IMR-90 (cell line): Measurements from ENCODE around the gene SEMA3C. TPM values are rescaled to one million over a fixed set of nuclear protein-coding genes. Genes with fewer than 3 reads are reported as not detected.

Source experiments
- ATAC-seq: fragments of 200-7000 bp; cut with Tn5 transposase; 2 replicates; pipeline ENCODE4 v1.9.1; 2020; ENCODE audit warnings: low read depth, mild to moderate bottlenecking, moderate library complexity
- BruUV-seq: library from RNA; stranded (reverse); fragments of 400-500 nt; replicated peaks from 2 replicates; lab custom pipeline; 2021; lab: Mats Ljungman, UMichigan
- CTCF ChIA-PET: fragments of 300-600 bp; formaldehyde crosslinking; extraction: SDS; loops from one replicate; lab custom pipeline; 2021; ENCODE audit warnings: antibody characterized with exemption; lab: Yijun Ruan, JAX
- POLR2A ChIA-PET: fragments of 300-600 bp; sonication (Branson Sonifier 250); formaldehyde crosslinking; loops from one replicate; lab custom pipeline; 2022; ENCODE audit warnings: antibody characterized with exemption; ENCODE audit not compliant: unreplicated experiment; lab: Charles Lee
- DNase-seq: peaks from one replicate; pipeline ENCODE4 v3.0.0; 2013
- H2AFZ ChIP-seq: replicated peaks from 2 replicates; pipeline ENCODE3; 2013; ENCODE audit warnings: low read length, mild to moderate bottlenecking; ENCODE audit not compliant: poor library complexity
- H2AK5ac ChIP-seq: 2 replicates; pipeline ENCODE4 v1.6.1; 2013; ENCODE audit warnings: low read depth, low read length, inconsistent platforms
- H2AK9ac ChIP-seq: replicated peaks from 2 replicates; pipeline ENCODE3; 2013; ENCODE audit warnings: mild to moderate bottlenecking, low read depth, low read length, moderate library complexity; ENCODE audit not compliant: poor library complexity
- H2BK120ac ChIP-seq: 2 replicates; pipeline ENCODE4 v1.6.1; 2013; ENCODE audit warnings: low read depth, low read length, inconsistent platforms
- H2BK15ac ChIP-seq: 3 replicates; pipeline ENCODE4 v1.6.1; 2013; ENCODE audit warnings: low read depth, low read length, inconsistent platforms
- H2BK20ac ChIP-seq: 2 replicates; pipeline ENCODE4 v1.6.1; 2013; ENCODE audit warnings: low read depth, mild to moderate bottlenecking, inconsistent platforms, low read length, moderate library complexity
- H2BK5ac ChIP-seq: 2 replicates; pipeline ENCODE4 v1.6.1; 2013; ENCODE audit warnings: mild to moderate bottlenecking, low read depth, low read length, inconsistent platforms; ENCODE audit not compliant: poor library complexity, severe bottlenecking
- H3K14ac ChIP-seq: replicated peaks from 2 replicates; pipeline ENCODE4 v1.6.1; 2013; ENCODE audit warnings: low read depth, low read length, inconsistent platforms
- H3K18ac ChIP-seq: 2 replicates; pipeline ENCODE4 v1.6.1; 2013; ENCODE audit warnings: low read depth, low read length, control low read depth
- H3K23ac ChIP-seq: 2 replicates; pipeline ENCODE4 v1.6.1; 2013; ENCODE audit warnings: low read depth, low read length, inconsistent platforms
- H3K27ac ChIP-seq: 2 replicates; pipeline ENCODE4 v1.5.1; 2013; ENCODE audit warnings: mild to moderate bottlenecking, control low read depth, low read length; ENCODE audit not compliant: insufficient read depth
- H3K27me3 ChIP-seq: 2 replicates; pipeline ENCODE4 v1.6.1; 2013; ENCODE audit warnings: low read length; ENCODE audit not compliant: control insufficient read depth, insufficient read depth
- H3K36me3 ChIP-seq: 2 replicates; pipeline ENCODE4 v1.6.1; 2013; ENCODE audit warnings: low read length, mixed read lengths; ENCODE audit not compliant: control insufficient read depth, insufficient read depth
- H3K4ac ChIP-seq: 2 replicates; pipeline ENCODE4 v1.6.1; 2013; ENCODE audit warnings: low read depth, low read length, inconsistent platforms
- H3K4me1 ChIP-seq: 2 replicates; pipeline ENCODE4 v1.6.1; 2013; ENCODE audit warnings: low read length, mixed read lengths; ENCODE audit not compliant: control insufficient read depth, insufficient read depth
- H3K4me2 ChIP-seq: 2 replicates; pipeline ENCODE4 v1.6.1; 2013; ENCODE audit warnings: low read depth, mild to moderate bottlenecking, control low read depth, low read length, moderate library complexity
- H3K4me3 ChIP-seq: 2 replicates; pipeline ENCODE4 v1.5.1; 2013; ENCODE audit warnings: low read depth, mild to moderate bottlenecking, control low read depth, low read length, moderate library complexity; ENCODE audit not compliant: insufficient read depth
- H3K56ac ChIP-seq: 2 replicates; pipeline ENCODE4 v1.6.1; 2013; ENCODE audit warnings: low read length, inconsistent platforms; ENCODE audit not compliant: insufficient read depth; ENCODE audit errors: extremely low read depth
- H3K79me1 ChIP-seq, 2 experiments: 2 replicates each; pipeline ENCODE4 v1.6.1; 2013; ENCODE audit warnings: low read length in 2 of 2, inconsistent platforms in 1 of 2, low read depth in 1 of 2
- H3K9ac ChIP-seq: 2 replicates; pipeline ENCODE4 v1.6.1; 2013; ENCODE audit warnings: low read depth, low read length, control low read depth
- H3K9me1 ChIP-seq: 2 replicates; pipeline ENCODE4 v1.6.1; 2013; ENCODE audit warnings: low read length, inconsistent platforms; ENCODE audit not compliant: insufficient read depth
- H3K9me3 ChIP-seq: 2 replicates; pipeline ENCODE4 v1.6.1; 2013; ENCODE audit warnings: low read length; ENCODE audit not compliant: control insufficient read depth, insufficient read depth
- H4K20me1 ChIP-seq: 2 replicates; pipeline ENCODE4 v1.6.1; 2013; ENCODE audit warnings: low read length, inconsistent platforms; ENCODE audit not compliant: insufficient read depth
- H4K5ac ChIP-seq: 2 replicates; pipeline ENCODE4 v1.6.1; 2013; ENCODE audit warnings: mild to moderate bottlenecking, low read depth, low read length, control low read depth
- H4K8ac ChIP-seq, 2 experiments: 2 replicates each; pipeline ENCODE4 v1.6.1; 2013; ENCODE audit warnings: low read depth in 2 of 2, low read length in 2 of 2, control low read depth in 1 of 2, inconsistent platforms in 1 of 2
- H4K91ac ChIP-seq: 2 replicates; pipeline ENCODE4 v1.6.1; 2013; ENCODE audit warnings: low read depth, low read length, inconsistent platforms; ENCODE audit not compliant: insufficient read depth
- BHLHE40 ChIP-seq: fragments of 150-350 bp; IDR thresholded peaks from 2 replicates; pipeline ENCODE4 v1.6.1; 2016; ENCODE audit warnings: mild to moderate bottlenecking, low read depth, low read length
- CHD1 ChIP-seq: IDR thresholded peaks from 2 replicates; pipeline ENCODE4 v1.6.1; 2012; ENCODE audit warnings: low read depth, low read length, improper control_type of control experiment
- MAZ ChIP-seq: IDR thresholded peaks from 2 replicates; pipeline ENCODE4 v1.6.1; 2012; ENCODE audit warnings: low read depth, mild to moderate bottlenecking, low read length, improper control_type of control experiment, moderate library complexity, borderline replicate concordance
- MXI1 ChIP-seq: IDR thresholded peaks from 2 replicates; pipeline ENCODE4 v1.6.1; 2012; ENCODE audit warnings: low read depth, mild to moderate bottlenecking, low read length, moderate library complexity, borderline replicate concordance
- NFE2L2 ChIP-seq: fragments of 150-350 bp; IDR thresholded peaks from 2 replicates; pipeline ENCODE4 v1.6.1; 2016; ENCODE audit warnings: low read depth, mild to moderate bottlenecking, low read length
- POLR2A ChIP-seq: IDR thresholded peaks from 2 replicates; pipeline ENCODE4 v1.6.1; 2012; ENCODE audit warnings: mild to moderate bottlenecking, low read depth, low read length
- RAD21 ChIP-seq: IDR thresholded peaks from 2 replicates; pipeline ENCODE4 v1.6.1; 2012; ENCODE audit warnings: low read length, improper control_type of control experiment
- RFX5 ChIP-seq: IDR thresholded peaks from 2 replicates; pipeline ENCODE4 v1.8.0; 2012; ENCODE audit warnings: low read depth, mild to moderate bottlenecking, low read length, moderate library complexity
- SMC3 ChIP-seq: fragments of 150-350 bp; IDR thresholded peaks from 2 replicates; pipeline ENCODE4 v1.6.1; 2016; ENCODE audit warnings: low read depth, mild to moderate bottlenecking, antibody characterized with exemption, low read length, moderate library complexity
- WGBS, 2 experiments: methylation state at CpG; one replicate each; pipeline versions ENCODE4 v1.1.5 to v1.1.7; 2013; ENCODE audit warnings: missing lambda C conversion rate in 2 of 2; ENCODE audit not compliant: insufficient read length in 1 of 2; ENCODE audit errors: extremely low coverage in 2 of 2; 5-methylcytosine and 5-hydroxymethylcytosine counted together
- dilution Hi-C: fragments of 300-500 bp; cut with HindIII; formaldehyde crosslinking; loops from one replicate; pipeline ENCODE4 v1.14.3; 2018; ENCODE audit warnings: low sequenced_read_pairs; ENCODE audit not compliant: unreplicated experiment
- in situ Hi-C: fragments of 300-500 bp; cut with MboI; formaldehyde crosslinking; loops from 3 replicates; pipeline ENCODE4 v1.14.3; 2019; ENCODE audit warnings: low sequenced_read_pairs, inconsistent platforms, mixed read lengths
- intact Hi-C: fragments of 100-400 bp; cut with micrococcal nuclease; formaldehyde crosslinking; loops from 2 replicates; pipeline ENCODE4 v1.10.0; 2022
- polyA plus RNA-seq, 3 experiments: library from polyadenylated mRNA; depleted of rRNA; stranded (reverse); fragments of >200 nt; gene quantifications; 2 replicates each; pipeline ENCODE4 v1.2.3, GENCODE V29; 2012; ENCODE audit warnings: low replicate concordance in 1 of 3
- total RNA-seq: library from RNA; depleted of rRNA; stranded (reverse); fragments of >200 nt; gene quantifications from 2 replicates; pipeline ENCODE4 v1.2.3, GENCODE V29; 2012
- TF ChIP-seq, protein P1 (sequence below): fragments of 150-350 bp; IDR thresholded peaks from 2 replicates; pipeline ENCODE4 v1.6.1; 2016; ENCODE audit warnings: low read depth, mild to moderate bottlenecking, low read length, moderate library complexity, borderline replicate concordance
- TF ChIP-seq, protein P2 (sequence below): fragments of 150-350 bp; IDR thresholded peaks from 2 replicates; pipeline ENCODE4 v1.6.1; 2017; ENCODE audit warnings: mild to moderate bottlenecking, antibody characterized with exemption, low read length, low read depth

SEMA3C gene
- total and polyA plus RNA-seq, 2 of the 4 experiments (the other 2 are of a cell fraction) = 21.2 to 97.1 TPM

DNA sequence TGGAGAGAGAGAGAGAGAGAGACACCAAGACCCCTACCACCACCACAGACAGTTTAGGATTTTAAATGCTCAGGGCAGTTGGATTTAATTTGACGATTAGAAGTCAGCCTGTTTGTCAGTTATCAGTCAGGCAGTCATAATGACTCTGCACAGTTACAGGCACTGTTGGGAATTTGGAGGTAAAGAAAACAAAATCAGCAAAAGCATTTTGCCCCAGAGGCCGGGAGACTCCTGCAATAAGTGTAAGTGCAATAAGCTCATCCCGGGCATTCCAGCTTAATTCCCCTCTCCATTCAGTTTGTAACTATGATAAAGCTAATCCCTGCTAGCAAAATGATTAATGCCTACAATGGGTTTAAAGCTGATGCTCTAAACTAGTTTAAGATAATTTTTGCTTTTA is 13.5 kb downstream of the SEMA3C start:
- no peak overlapping the region for H3K4me3 ChIP-seq
- no peak overlapping the region for H2AK9ac ChIP-seq
- no peak overlapping the region for H3K4ac ChIP-seq
- no peak overlapping the region for H3K9ac ChIP-seq
- WGBS, 2 experiments = no CpG with 5 or more reads among the region's 3 CpGs
- in situ Hi-C loops = no loop called here
- no peak overlapping the region; the same call in 1 of the 2 replicates for H3K14ac ChIP-seq
- BruUV-seq = no TSS peak
- DNase-seq (no peak), ATAC-seq (no peak)
- H2BK20ac ChIP-seq = no peak overlapping the region
- no peak overlapping the region for H2BK5ac ChIP-seq
- no peak overlapping the region for H4K8ac ChIP-seq
- peaks cover 4% of the 10 kb centered on the region; the same call in 1 of the 2 replicates for H3K4me1 ChIP-seq
- dilution Hi-C loops = no loop called here
- H3K36me3 ChIP-seq = no peaks in the 10 kb centered on the region; the same call in 1 of the 2 replicates
- no peak overlapping the region for H3K4me2 ChIP-seq
- no peak overlapping the region for H4K91ac ChIP-seq
- no peak overlapping the region for H3K27ac ChIP-seq
- no peak overlapping the region for H3K18ac ChIP-seq
- no peaks in the 10 kb centered on the region for H3K27me3 ChIP-seq
- H2AK5ac ChIP-seq = no peak overlapping the region
- TF ChIP-seq, protein P1, sequence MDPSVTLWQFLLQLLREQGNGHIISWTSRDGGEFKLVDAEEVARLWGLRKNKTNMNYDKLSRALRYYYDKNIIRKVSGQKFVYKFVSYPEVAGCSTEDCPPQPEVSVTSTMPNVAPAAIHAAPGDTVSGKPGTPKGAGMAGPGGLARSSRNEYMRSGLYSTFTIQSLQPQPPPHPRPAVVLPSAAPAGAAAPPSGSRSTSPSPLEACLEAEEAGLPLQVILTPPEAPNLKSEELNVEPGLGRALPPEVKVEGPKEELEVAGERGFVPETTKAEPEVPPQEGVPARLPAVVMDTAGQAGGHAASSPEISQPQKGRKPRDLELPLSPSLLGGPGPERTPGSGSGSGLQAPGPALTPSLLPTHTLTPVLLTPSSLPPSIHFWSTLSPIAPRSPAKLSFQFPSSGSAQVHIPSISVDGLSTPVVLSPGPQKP = no peak
- no peak for TF ChIP-seq POLR2A
- TF ChIP-seq, protein P2, sequence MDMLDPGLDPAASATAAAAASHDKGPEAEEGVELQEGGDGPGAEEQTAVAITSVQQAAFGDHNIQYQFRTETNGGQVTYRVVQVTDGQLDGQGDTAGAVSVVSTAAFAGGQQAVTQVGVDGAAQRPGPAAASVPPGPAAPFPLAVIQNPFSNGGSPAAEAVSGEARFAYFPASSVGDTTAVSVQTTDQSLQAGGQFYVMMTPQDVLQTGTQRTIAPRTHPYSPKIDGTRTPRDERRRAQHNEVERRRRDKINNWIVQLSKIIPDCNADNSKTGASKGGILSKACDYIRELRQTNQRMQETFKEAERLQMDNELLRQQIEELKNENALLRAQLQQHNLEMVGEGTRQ = no peak
- TF ChIP-seq RAD21 = no peak
- no peak for TF ChIP-seq NFE2L2
- TF ChIP-seq MAZ = no peak
- TF ChIP-seq CHD1 = no peak
- TF ChIP-seq MXI1 = no peak
- no peak for TF ChIP-seq RFX5
- TF ChIP-seq SMC3 = no peak
- TF ChIP-seq BHLHE40 = no peak
- peaks cover 12 to 30% of the 10 kb centered on the region in 2 experiments; a peak in 3 of 4 replicates for H3K79me1 ChIP-seq
- H2AFZ ChIP-seq = no peak overlapping the region
- no peak overlapping the region for H2BK15ac ChIP-seq
- no peak overlapping the region for H3K56ac ChIP-seq
- H2BK120ac ChIP-seq = no peak overlapping the region
- no peak overlapping the region for H4K5ac ChIP-seq
- peaks cover 6% of the 10 kb centered on the region for H3K9me1 ChIP-seq
- ChIA-PET CTCF (no interaction called here), POLR2A (no interaction called here)
- intact Hi-C loops = no loop called here
- no peaks in the 10 kb centered on the region for H4K20me1 ChIP-seq
- no peaks in the 10 kb centered on the region for H3K9me3 ChIP-seq
- H3K23ac ChIP-seq = no peak overlapping the region
